Measurements from ENCODE around the gene OR52M1.

OR52M1 gene

DNA sequence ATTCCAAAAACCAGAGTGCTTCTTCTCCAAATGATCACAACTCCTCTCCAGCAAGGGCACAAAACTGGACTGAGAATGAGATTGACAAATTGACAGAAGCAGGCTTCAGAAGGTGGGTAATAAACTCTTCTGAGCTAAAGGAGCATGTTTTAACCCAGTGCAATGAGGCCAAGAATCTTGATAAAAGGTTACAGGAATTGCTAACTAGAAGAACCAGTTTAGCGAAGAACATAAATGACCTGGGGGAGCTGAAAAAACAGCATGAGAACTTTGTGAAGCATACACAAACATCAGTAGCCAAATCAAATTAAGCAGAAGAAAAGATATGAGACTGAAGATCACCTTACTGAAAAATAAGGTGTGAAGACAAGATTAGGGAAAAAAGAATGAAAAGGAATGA lies 15.5 kb downstream of the OR52M1 start:
- DNase-seq (ENCODE audit: low read depth, low spot score), result no peak
- H3K27ac ChIP-seq, result no peak overlapping the region

GRCh38 chr11:4565371-4565770 lies 20.4 kb downstream of the OR52M1 start:
- H3K27ac ChIP-seq, result no peak overlapping the region
- no peak for DNase-seq (ENCODE audit: low read depth, low spot score)

DNA sequence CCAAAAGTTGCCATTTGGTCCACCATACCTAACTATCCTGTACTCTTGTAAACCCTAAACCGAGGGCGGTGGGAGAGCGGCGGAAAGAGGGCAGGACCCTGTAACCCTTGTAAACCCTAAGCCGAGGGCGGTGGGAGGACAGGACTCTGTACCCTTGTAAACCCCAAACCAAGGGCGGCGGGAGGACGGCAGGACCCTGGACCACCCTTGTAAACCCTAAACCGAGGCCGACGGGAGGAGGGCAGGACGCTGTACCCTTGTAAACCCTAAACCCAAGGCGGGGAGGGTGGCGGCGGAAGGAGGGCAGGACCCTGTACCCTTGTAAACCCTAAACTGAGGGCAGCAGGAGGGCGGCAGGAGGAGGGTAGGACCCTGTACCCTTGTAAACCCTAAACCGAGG lies 24.1 kb downstream of the OR52M1 start:
- DNase-seq (ENCODE audit: low read depth, low spot score), result no peak

DNA sequence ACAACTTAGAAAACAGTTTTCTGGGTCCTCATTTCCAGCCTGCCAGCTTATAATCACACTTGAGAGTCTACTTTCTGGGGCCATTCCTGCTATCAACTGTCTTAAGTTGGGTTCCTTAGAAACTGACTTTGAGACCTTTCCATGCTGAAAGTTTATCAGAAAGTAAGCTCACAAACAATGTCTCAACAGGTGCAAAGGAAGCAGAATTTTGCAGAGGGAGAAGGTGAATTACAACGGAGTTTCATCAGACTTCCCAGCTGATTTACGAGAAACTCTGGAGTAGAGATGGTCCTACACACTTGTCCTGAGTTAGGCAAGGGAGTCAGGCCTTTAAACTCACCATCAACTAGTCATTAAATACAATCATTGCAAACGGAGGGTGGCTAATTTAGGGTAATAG lies 31.9 kb downstream of the OR52M1 start:
- DNase-seq (ENCODE audit: low read depth, low spot score), result no peak
- no peak overlapping the region for H3K27ac ChIP-seq

More for the DNA sequence above, 24.1 kb downstream of the OR52M1 start:
- no peak overlapping the region for H3K27ac ChIP-seq

GRCh38 chr11:4577761-4578160 lies 32.8 kb downstream of the OR52M1 start:
- no peak overlapping the region for H3K27ac ChIP-seq
- DNase-seq (ENCODE audit: low read depth, low spot score), result no peak

- no peak overlapping the region for H3K27ac ChIP-seq
- no peak for DNase-seq (ENCODE audit: low read depth, low spot score)
Observed at GRCh38 chr11:4578624-4579023, 33.6 kb downstream of the OR52M1 start.

DNA sequence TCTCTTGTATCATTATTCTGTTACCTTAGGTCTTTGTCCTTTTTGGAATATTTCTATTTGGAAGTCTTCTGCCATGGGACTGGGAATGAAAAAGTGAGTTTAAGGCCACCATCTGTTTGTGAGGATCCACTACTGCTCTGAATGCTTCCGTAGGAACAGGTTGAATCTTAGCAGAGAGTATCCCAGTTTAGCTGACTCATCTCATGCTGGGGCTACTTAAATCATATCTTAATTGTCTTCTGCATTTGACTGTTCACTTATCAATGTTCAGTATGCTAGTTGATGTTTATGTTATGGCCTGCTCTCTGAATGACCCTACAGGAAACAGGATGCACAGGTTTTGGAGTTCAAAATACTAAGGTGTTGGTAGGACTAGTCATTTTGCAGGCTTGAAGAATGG lies 35.1 kb downstream of the OR52M1 start:
- no peak overlapping the region for H3K27ac ChIP-seq
- DNase-seq (ENCODE audit: low read depth, low spot score), result no peak

DNA sequence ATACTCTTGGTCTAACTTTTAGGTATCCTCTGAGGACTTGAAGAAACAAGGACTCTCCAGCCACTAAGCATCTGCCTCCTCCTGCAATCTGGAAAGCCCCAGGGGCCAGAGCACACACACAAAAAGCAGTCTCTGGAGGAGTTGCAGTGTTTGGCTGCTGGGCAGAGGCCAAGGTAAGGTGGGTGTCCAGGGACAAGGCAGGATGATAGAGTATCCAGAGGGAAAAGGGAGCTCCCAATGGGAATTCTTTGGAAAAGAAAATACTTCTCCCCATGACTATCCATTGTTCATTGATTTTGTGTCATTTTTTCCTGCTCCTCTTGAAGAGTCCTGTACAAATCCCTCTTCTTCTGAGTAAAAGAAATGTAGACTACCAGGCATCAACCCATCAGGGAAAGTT lies 36.5 kb downstream of the OR52M1 start, which contains the start of gene OR52I2:
OR52I2 (plus strand) TSS at position 301 of the 400 bp plus-strand sequence.
- no peak for DNase-seq (ENCODE audit: low read depth, low spot score)
- no peak within 1 kb of the TSS for H3K27ac ChIP-seq

DNA sequence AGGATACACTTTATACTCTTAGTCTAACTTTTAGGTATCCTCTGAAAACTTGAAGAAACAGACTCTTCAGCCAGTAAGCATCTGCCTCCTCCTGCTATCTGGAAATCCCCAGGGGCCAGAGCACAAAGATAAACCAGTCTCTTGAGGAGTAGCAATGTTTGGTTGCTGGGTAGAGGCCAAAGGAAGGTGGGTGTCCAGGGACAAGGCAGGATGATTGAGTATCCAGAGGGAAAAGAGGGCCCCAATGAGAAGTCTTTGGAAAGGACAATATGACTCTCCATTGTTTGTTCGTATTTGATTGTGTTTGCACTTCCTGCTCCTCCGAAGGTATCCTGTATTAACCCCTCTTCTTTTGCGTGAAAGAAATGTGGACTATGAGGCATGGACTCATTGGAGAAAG lies 44.0 kb downstream of the OR52M1 start:
- no peak overlapping the region for H3K27ac ChIP-seq

GRCh38 chr11:4593739-4594138 lies 48.7 kb downstream of the OR52M1 start, which contains the start of gene OR52I1:
OR52I1 (plus strand) TSS chr11:4594039; CDS start chr11:4594039, 0 bp downstream.
- DNase-seq (ENCODE audit: low read depth, low spot score), result no peak
- H3K27ac ChIP-seq, result no peak within 1 kb of the TSS

More for the DNA sequence above, 44.0 kb downstream of the OR52M1 start:
- DNase-seq (ENCODE audit: low read depth, low spot score), result no peak

All from epithelial cell of prostate (primary cell).